Right renal pelvis (tissue), 4 donors: ENCODE measurements around the gene ZNF263. TPM values are rescaled to one million over a fixed set of nuclear protein-coding genes. Genes with fewer than 3 reads are reported as not detected.

Experiments
- DNase-seq, 4 donors: peaks; one replicate each; pipeline ENCODE4 v3.0.0-alpha.2; 2013; ENCODE audit warnings: low read depth in 4 of 4, low spot score in 3 of 4, missing footprints in 1 of 4
- polyA plus RNA-seq, 4 donors: library from polyadenylated mRNA; unstranded; fragments of 120-200 nt; gene quantifications; one replicate each; pipeline ENCODE4 v1.2.1, GENCODE V29; 2013; ENCODE audit not compliant: insufficient read length in 4 of 4

Gene ZNF263
- 10 to 100 TPM; 42.7 to 52.9 (median 46.6) TPM for polyA plus RNA-seq

GRCh38 chr16:3282730-3283542 is at the start of gene ZNF263:
ZNF263 (plus strand) TSS chr16:3283491; CDS start chr16:3283819, 328 bp downstream.
- DNase-seq: peak; percentile 91 to 96 (median 96)

- DNase-seq: no peak
Observed at GRCh38 chr16:3234543-3234856, 48.8 kb upstream of the ZNF263 start.

GRCh38 chr16:3234857-3235561 is 48.3 kb upstream of the ZNF263 start, which contains the start of gene ZNF200:
ZNF200 (minus strand) TSS chr16:3235158; CDS start chr16:3233755, 1,403 bp downstream.
- peak; percentile 89 to 97 (median 92) for DNase-seq

- DNase-seq: no peak
Observed at GRCh38 chr16:3235856-3236669, 47.2 kb upstream of the ZNF263 start.

- DNase-seq: no peak
Observed at GRCh38 chr16:3241761-3242160, 41.5 kb upstream of the ZNF263 start.

GRCh38 chr16:3242709-3243108 is 40.6 kb upstream of the ZNF263 start:
- DNase-seq: no peak

DNA sequence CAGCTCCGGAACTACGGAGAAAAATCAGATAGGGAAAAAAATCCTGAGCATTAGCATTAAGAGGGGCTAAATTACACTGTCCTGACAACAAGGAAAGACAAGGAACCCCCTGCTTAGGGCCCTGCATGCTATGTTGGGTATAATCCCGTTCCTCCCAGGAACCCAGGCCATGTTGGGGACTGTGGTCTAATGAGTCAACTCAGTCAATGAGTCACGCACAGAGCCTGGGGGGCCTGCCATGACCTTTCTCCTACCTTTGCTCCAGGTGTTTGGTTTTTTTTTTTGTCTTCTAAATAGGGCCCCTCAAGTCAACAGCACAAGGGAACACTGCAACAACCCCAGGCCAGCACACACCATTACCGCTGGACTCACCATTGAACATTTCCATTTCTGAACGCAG is 39.4 kb upstream of the ZNF263 start:
- no peak for DNase-seq

DNA sequence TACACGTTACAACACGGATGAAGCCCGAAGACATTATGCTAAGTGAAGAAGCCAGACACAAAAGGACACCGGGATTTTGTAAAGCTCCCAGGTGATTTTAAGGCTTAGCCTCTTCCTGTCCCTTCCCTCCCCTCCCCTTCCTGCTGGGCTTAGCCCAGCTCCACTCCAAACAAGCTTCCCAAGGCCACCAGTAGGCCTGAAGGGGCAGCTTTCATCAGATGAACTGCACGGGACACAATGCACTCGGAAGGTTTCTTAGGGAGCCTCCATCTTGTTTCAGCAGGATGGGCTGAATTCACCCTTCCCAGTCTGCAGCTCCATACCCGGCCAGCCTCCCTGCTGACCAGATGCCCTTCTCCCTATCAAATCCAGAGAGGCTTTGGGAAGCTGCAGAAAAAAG is 37.3 kb upstream of the ZNF263 start:
- DNase-seq: no peak

DNA sequence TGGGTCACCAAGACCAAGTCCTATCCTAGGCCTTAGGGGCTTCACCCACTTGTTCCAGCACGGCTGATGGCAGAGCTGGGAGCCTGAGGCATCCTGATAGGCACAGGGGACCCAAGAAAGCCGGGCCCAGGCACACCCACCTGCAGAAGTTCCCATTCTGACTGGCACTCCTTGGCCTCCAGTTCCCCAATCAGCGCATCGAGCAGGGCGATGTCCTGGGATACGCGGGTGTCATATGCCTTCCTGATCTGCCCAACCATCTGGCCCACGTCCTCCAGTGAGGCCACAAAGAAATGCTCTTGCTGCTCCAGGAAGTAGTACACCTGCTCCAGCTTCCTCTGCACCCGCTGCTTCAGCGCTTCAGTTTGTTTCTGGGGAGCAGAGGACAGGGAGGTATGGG is 36.4 kb upstream of the ZNF263 start:
- DNase-seq: no peak

DNA sequence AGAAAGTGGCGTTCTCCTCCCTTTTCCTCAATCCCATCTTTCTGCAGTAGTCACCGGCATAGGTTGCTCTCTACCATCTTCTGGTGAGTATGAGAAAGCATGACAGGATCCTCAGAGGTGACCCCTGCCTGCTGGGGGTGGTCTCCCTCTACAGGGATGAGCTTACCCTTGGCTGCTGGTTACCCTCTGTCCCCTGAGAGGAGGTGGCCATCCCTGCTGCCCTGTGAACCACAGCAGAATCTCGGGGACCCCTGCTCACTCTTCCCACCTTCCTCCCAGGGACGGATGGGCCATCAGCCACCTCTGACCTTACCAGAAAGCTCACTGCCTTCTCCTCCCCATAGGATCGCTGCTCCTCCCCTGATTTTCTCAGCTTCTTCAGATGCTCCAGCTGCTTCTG is 34.7 kb upstream of the ZNF263 start:
- no peak for DNase-seq

DNA sequence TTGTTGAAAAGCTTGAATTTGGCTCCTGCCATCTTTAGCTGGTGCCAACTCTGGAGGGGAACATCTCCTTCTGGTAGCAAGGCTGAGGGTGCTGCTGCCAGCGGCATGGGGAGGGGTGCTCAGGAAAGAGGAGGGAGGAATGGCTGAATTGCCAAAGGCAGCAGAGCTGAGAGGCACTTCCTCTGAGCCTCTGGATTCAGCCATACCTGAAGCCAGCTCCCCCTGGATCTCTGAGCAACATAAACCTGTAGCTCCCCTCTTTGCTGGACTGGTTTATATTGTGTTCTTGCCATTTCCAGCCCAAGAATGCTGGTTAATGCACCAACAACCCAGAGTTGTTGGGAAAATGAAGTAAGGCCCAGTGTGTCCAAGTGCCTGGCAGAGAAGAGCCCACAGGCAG is 34.3 kb upstream of the ZNF263 start:
- no peak for DNase-seq

- no peak for DNase-seq
Observed at GRCh38 chr16:3249451-3249850, 33.8 kb upstream of the ZNF263 start.

GRCh38 chr16:3252967-3253366 is 30.3 kb upstream of the ZNF263 start:
- no peak for DNase-seq

GRCh38 chr16:3254309-3254708 is 29.0 kb upstream of the ZNF263 start:
- DNase-seq: no peak

DNA sequence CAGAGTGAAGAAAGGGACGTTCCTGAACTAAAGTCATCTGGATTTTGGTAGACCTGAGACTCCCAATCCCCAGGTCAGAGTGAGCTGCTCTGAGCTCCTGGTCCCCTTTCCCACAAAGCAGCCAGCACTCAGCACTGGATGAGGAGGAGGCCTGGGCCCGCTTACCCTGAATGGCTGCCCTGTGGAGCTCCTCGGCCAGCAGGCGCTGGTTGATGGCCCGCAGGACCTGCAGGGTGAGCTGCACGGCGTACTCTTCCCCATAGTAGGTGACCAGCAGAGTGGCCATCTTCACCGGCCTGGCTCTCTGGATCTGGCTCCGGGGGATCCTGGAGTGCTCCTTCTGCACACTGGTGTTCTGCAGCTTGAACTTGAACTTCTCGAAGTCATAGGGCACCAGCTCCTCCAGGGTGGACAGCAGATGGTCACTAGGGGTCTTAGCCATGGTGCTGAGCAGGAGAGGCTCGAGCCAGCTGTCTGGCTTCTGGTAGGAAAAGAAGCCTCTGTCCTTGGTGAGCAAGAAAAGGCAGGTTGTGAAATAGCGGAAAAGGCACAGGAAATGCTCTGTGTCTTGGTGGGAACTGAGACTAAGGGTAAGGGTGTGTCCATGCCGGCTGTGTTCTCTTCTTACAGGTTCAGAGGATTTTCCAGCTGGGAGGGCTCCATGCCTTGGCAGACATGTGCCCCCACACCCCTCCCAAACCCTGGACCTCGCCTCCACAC is 27.0 kb upstream of the ZNF263 start, which contains the start of gene MEFV:
MEFV (minus strand) TSS at position 488 of the 720 bp plus-strand sequence; CDS start at position 442, 46 bp downstream.
- no peak for DNase-seq

GRCh38 chr16:3256866-3257465 is 26.3 kb upstream of the ZNF263 start:
- DNase-seq: no peak

DNA sequence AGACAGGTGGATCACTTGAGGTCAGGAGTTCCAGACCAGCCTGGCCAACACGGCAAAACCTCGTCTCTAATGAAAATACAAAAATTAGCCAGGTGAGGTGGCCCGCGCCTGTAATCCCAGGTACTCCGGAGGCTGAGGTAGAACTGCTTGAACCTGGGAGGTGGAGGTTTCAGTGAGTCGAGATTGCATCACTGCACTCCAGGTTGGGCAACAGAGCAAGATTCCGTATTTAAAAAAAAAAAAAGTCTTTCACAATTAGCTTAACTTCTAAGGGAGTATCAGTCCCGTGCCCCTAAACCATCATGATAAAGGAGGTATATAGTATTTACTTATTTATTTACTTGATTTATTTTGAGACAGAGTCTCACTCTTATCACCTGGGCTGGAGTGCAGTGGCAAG is 23.5 kb upstream of the ZNF263 start:
- DNase-seq: no peak

- no peak for DNase-seq
Observed at GRCh38 chr16:3262517-3262916, 20.8 kb upstream of the ZNF263 start.

- peak; percentile 90 to 95 (median 93) for DNase-seq
Observed at GRCh38 chr16:3264137-3265036, 18.9 kb upstream of the ZNF263 start.
